Medulla oblongata (tissue), 1 donor: Measurements from ENCODE around the gene PRRC2C.

ENCODE experiments used
- DNase-seq: peaks from one replicate; pipeline ENCODE4 v3.0.0-alpha.2; 2015; ENCODE audit errors: extremely low spot score

The PRRC2C gene

GRCh38 chr1:171637928-171638576 is 152.7 kb downstream of the PRRC2C start:
- no peak for DNase-seq

DNA sequence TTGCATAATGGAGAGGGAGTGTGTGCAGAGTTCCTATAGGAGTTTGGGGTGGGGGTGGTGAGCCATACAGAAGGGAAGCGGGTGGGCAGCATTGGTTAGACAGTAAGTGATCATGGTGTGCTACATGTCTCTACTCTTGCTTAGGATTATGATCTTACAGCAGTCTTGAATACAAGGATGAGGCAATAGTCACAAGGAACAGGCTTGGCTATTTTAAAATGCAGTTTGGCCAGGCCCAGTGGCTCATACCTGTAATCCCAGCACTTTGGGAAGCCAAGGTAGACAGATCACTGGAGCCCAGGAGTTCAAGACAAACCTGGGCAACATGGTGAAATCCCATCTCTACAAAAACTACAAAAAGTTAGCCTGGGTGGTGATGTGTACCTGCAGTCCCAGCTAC is 154.9 kb downstream of the PRRC2C start:
- no peak for DNase-seq

- no peak for DNase-seq
Observed at GRCh38 chr1:171641076-171641864, 155.9 kb downstream of the PRRC2C start.

DNA sequence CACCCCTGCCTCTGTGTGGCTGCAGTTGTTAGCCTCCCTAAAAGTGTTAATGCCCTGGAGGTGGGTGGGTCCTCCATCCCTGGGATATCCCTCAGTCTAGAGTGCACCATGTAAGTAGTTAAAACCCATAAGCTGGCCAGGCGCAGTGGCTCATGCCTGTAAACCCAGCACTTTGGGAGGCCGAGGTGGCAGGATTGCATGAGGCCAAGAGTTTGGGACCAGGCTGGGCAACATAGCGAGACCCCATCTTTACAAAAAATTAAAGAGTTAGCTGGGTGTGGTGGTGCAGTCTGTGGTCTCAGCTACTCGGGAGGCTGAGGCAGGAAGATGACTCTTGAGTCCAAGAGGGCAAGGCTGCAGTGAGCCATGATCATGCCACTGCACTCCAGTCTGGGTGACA is 156.9 kb downstream of the PRRC2C start:
- no peak for DNase-seq
